HEK293T (cell line): Measurements from ENCODE around the gene FA2H.

Experiments
- CTCF ChIA-PET: fragments of 350-600 bp; formaldehyde crosslinking; extraction: SDS; loops from one replicate; lab custom pipeline; 2021; ENCODE audit warnings: antibody characterized with exemption, inconsistent platforms; lab: Yijun Ruan, JAX
- POLR2A ChIA-PET: fragments of 350-600 bp; formaldehyde crosslinking; extraction: SDS; loops from one replicate; lab custom pipeline; 2020; ENCODE audit warnings: antibody characterized with exemption, inconsistent platforms; lab: Yijun Ruan, JAX
- DNase-seq: peaks from one replicate; pipeline ENCODE4 v3.0.0; 2012; ENCODE audit warnings: mixed read lengths; ENCODE audit errors: extremely low spot score
- ARNT ChIP-seq: fragments of 450-650 bp; IDR thresholded peaks from 2 replicates; pipeline ENCODE4 v1.6.1; 2017; ENCODE audit warnings: mild to moderate bottlenecking
- BHLHE40 ChIP-seq: fragments of 450-650 bp; IDR thresholded peaks from 2 replicates; pipeline ENCODE4 v1.6.1; 2016; ENCODE audit warnings: mild to moderate bottlenecking, moderate library complexity, borderline replicate concordance
- CTBP1 ChIP-seq: fragments of 450-650 bp; IDR thresholded peaks from 2 replicates; pipeline ENCODE4 v1.6.1; 2016; ENCODE audit warnings: borderline replicate concordance
- ELF4 ChIP-seq: fragments of 450-650 bp; IDR thresholded peaks from 2 replicates; pipeline ENCODE4 v1.6.1; 2017; ENCODE audit warnings: antibody characterized with exemption
- FOXA1 ChIP-seq: fragments of 450-650 bp; IDR thresholded peaks from 2 replicates; pipeline ENCODE4 v1.6.1; 2016; ENCODE audit warnings: mild to moderate bottlenecking
- FOXK2 ChIP-seq: fragments of 450-650 bp; IDR thresholded peaks from 2 replicates; pipeline ENCODE4 v1.6.1; 2016; ENCODE audit warnings: mild to moderate bottlenecking
- FOXM1 ChIP-seq: fragments of 450-650 bp; IDR thresholded peaks from 2 replicates; pipeline ENCODE4 v1.6.1; 2017; ENCODE audit warnings: mild to moderate bottlenecking, borderline replicate concordance
- HDGF ChIP-seq: fragments of 450-650 bp; IDR thresholded peaks from 2 replicates; pipeline ENCODE4 v1.6.1; 2017; ENCODE audit warnings: antibody characterized with exemption, borderline replicate concordance
- L3MBTL2 ChIP-seq: fragments of 450-650 bp; conservative IDR thresholded peaks from 2 replicates; pipeline ENCODE4 v1.6.1; 2016; ENCODE audit warnings: mild to moderate bottlenecking
- LEF1 ChIP-seq: fragments of 450-650 bp; IDR thresholded peaks from 2 replicates; pipeline ENCODE4 v1.6.1; 2017; ENCODE audit warnings: mild to moderate bottlenecking, borderline replicate concordance
- NFRKB ChIP-seq: fragments of 450-650 bp; IDR thresholded peaks from 2 replicates; pipeline ENCODE4 v1.6.1; 2016; ENCODE audit warnings: mild to moderate bottlenecking, moderate library complexity
- PKNOX1 ChIP-seq: fragments of 450-650 bp; IDR thresholded peaks from 2 replicates; pipeline ENCODE4 v1.6.1; 2016
- SP1 ChIP-seq: fragments of 450-650 bp; IDR thresholded peaks from 2 replicates; pipeline ENCODE4 v1.6.1; 2017
- SUZ12 ChIP-seq: fragments of 450-650 bp; IDR thresholded peaks from 2 replicates; pipeline ENCODE4 v1.6.1; 2016; ENCODE audit warnings: mild to moderate bottlenecking
- TARDBP ChIP-seq: fragments of 450-650 bp; IDR thresholded peaks from 2 replicates; pipeline ENCODE4 v1.6.1; 2016
- ZNF384 ChIP-seq: fragments of 450-650 bp; IDR thresholded peaks from 2 replicates; pipeline ENCODE4 v1.6.1; 2016

The FA2H gene

GRCh38 chr16:74740795-74741304 lies 33.8 kb downstream of the FA2H start:
- TF ChIP-seq SP1 (no peak), LEF1 (no peak), HDGF (no peak), PKNOX1 (no peak), FOXA1 (no peak), ZNF384 (no peak), NFRKB (no peak), FOXK2 (no peak), TARDBP (no peak), ELF4 (no peak), CTBP1 (no peak), BHLHE40 (no peak), ARNT (no peak), FOXM1 (no peak), L3MBTL2 (no peak), SUZ12 (no peak)
- DNase-seq: no peak
- ChIA-PET CTCF (no interaction called here), POLR2A (no interaction called here)

GRCh38 chr16:74739275-74739674 lies 35.3 kb downstream of the FA2H start:
- ChIA-PET CTCF (no interaction called here), POLR2A (no interaction called here)
- no peak for TF ChIP-seq FOXK2
- no peak for TF ChIP-seq L3MBTL2
- TF ChIP-seq ZNF384: no peak
- TF ChIP-seq ARNT: no peak
- TF ChIP-seq PKNOX1: no peak
- no peak for TF ChIP-seq SUZ12
- TF ChIP-seq NFRKB: no peak
- TF ChIP-seq ELF4: no peak
- TF ChIP-seq FOXA1: no peak
- TF ChIP-seq LEF1: no peak
- no peak for TF ChIP-seq TARDBP
- no peak for TF ChIP-seq HDGF
- TF ChIP-seq BHLHE40: no peak
- no peak for TF ChIP-seq CTBP1
- TF ChIP-seq SP1: no peak
- no peak for TF ChIP-seq FOXM1
- DNase-seq: no peak

- POLR2A ChIA-PET: no interaction called here
- CTCF ChIA-PET: no interaction called here
- TF ChIP-seq ELF4: no peak
- TF ChIP-seq NFRKB: no peak
- no peak for TF ChIP-seq PKNOX1
- TF ChIP-seq CTBP1: no peak
- no peak for TF ChIP-seq SUZ12
- no peak for TF ChIP-seq HDGF
- no peak for TF ChIP-seq SP1
- no peak for TF ChIP-seq TARDBP
- no peak for TF ChIP-seq FOXM1
- DNase-seq: no peak
Measured at GRCh38 chr16:74738816-74739215, 35.8 kb downstream of the FA2H start.

GRCh38 chr16:74738113-74738541 lies 36.5 kb downstream of the FA2H start:
- POLR2A ChIA-PET: interaction anchor here (1.0 kb wide), 1 partner anchor 37 kb away, joined by 4 read pairs; the partner anchor contains the start of gene FA2H
- CTCF ChIA-PET: interaction anchor here (0.6 kb wide), 1 partner anchor 22 kb away, joined by 3 read pairs; no protein-coding TSS in a partner anchor
- DNase-seq: no peak
- no peak for TF ChIP-seq ELF4
- no peak for TF ChIP-seq BHLHE40
- TF ChIP-seq FOXM1: no peak
- no peak for TF ChIP-seq ZNF384
- TF ChIP-seq FOXK2: no peak
- no peak for TF ChIP-seq FOXA1
- no peak for TF ChIP-seq NFRKB
- no peak for TF ChIP-seq TARDBP
- TF ChIP-seq CTBP1: no peak
- no peak for TF ChIP-seq ARNT
- no peak for TF ChIP-seq L3MBTL2
- TF ChIP-seq SUZ12: no peak
- no peak for TF ChIP-seq LEF1
- TF ChIP-seq SP1: no peak

GRCh38 chr16:74737521-74737920 lies 37.1 kb downstream of the FA2H start:
- TF ChIP-seq FOXM1 (no peak), FOXA1 (no peak), FOXK2 (no peak), PKNOX1 (no peak), L3MBTL2 (no peak), ZNF384 (no peak), CTBP1 (no peak), ARNT (no peak), SUZ12 (no peak), HDGF (no peak), TARDBP (no peak), SP1 (no peak), NFRKB (no peak)
- CTCF ChIA-PET: no interaction called here
- POLR2A ChIA-PET: interaction anchor here (1.0 kb wide), 1 partner anchor 37 kb away, joined by 4 read pairs; the partner anchor contains the start of gene FA2H
- DNase-seq: no peak
